ELR (cell line): Measurements from ENCODE around the gene OSBP2.
"Not testable (repeated sequence)": the region's sequence is repeated elsewhere in the genome, so short reads cannot be mapped to it uniquely, and the experiment has no call there.

ENCODE experiments used
- DNase-seq: peaks from one replicate; pipeline ENCODE4 v3.0.0-alpha.2; 2015; ENCODE audit warnings: low read depth

The OSBP2 gene

GRCh38 chr22:30676565-30676964 lies 18.1 kb upstream of the OSBP2 start:
- not testable (repeated sequence) for DNase-seq

GRCh38 chr22:30679895-30680690 lies 14.6 kb upstream of the OSBP2 start:
- not testable (repeated sequence) for DNase-seq

- no peak for DNase-seq
These were observed 13.5 kb upstream of the OSBP2 start for GRCh38 chr22:30680991-30681770.

- no peak for DNase-seq
These were observed 12.8 kb upstream of the OSBP2 start for GRCh38 chr22:30681831-30682230.

GRCh38 chr22:30685178-30685577 lies 9.5 kb upstream of the OSBP2 start:
- DNase-seq: no peak

- DNase-seq: no peak
These were observed 7.3 kb upstream of the OSBP2 start for GRCh38 chr22:30687358-30687757.

- DNase-seq: no peak
These were observed 5.1 kb upstream of the OSBP2 start for GRCh38 chr22:30689622-30690021.

GRCh38 chr22:30691204-30691603 lies 3.5 kb upstream of the OSBP2 start:
- no peak for DNase-seq

- peak; percentile 55 for DNase-seq
These were observed 469 bp upstream of the OSBP2 start for GRCh38 chr22:30694171-30694639.

GRCh38 chr22:30695351-30695851 lies 727 bp downstream of the OSBP2 start:
- no peak for DNase-seq

- DNase-seq: no peak
These were observed 1.4 kb downstream of the OSBP2 start for GRCh38 chr22:30695871-30696655.

- no peak for DNase-seq
These were observed 3.3 kb downstream of the OSBP2 start for GRCh38 chr22:30697975-30698374.

GRCh38 chr22:30701872-30702271 lies 7.2 kb downstream of the OSBP2 start:
- DNase-seq: peak; percentile 53

GRCh38 chr22:30702856-30703255 lies 8.2 kb downstream of the OSBP2 start:
- DNase-seq: no peak

- DNase-seq: no peak
These were observed 10.3 kb downstream of the OSBP2 start for GRCh38 chr22:30704978-30705377.

GRCh38 chr22:30705710-30706651 lies 11.3 kb downstream of the OSBP2 start:
- peak; percentile 62 for DNase-seq

- not testable (repeated sequence) for DNase-seq
These were observed 15.3 kb downstream of the OSBP2 start for GRCh38 chr22:30709980-30710379.

- DNase-seq: no peak
These were observed 17.4 kb downstream of the OSBP2 start for GRCh38 chr22:30712094-30712493.

- DNase-seq: no peak
These were observed 19.4 kb downstream of the OSBP2 start for GRCh38 chr22:30714062-30714461.

GRCh38 chr22:30717331-30717921 lies 22.8 kb downstream of the OSBP2 start:
- peak; percentile 93 for DNase-seq

- peak; percentile 27 for DNase-seq
These were observed 23.3 kb downstream of the OSBP2 start for GRCh38 chr22:30717952-30718351.
